Astrocyte (in vitro differentiated cells and primary cell): ENCODE measurements around the gene ABHD5. TPM values are rescaled to one million over a fixed set of nuclear protein-coding genes. Genes with fewer than 3 reads are reported as not detected.

Experiments used
- DNase-seq: peaks from one replicate; pipeline ENCODE4 v3.0.0-alpha.2; 2010; ENCODE audit warnings: low read depth
- FAIRE-seq: peaks from 2 replicates; lab custom pipeline; 2011; peaks lifted over from hg19 to GRCh38; lab: Jason Lieb, UNC
- H2AFZ ChIP-seq: 2 replicates; pipeline ENCODE4 v1.6.0; 2012; ENCODE audit warnings: low read depth, low read length, inconsistent platforms
- H3K27ac ChIP-seq: 2 replicates; pipeline ENCODE4 v1.5.1; 2011; ENCODE audit warnings: low read depth, low read length, inconsistent platforms
- H3K27me3 ChIP-seq: 2 replicates; pipeline ENCODE4 v1.6.0; 2011; ENCODE audit warnings: low read length, inconsistent platforms; ENCODE audit not compliant: insufficient read depth
- H3K36me3 ChIP-seq: 2 replicates; pipeline ENCODE4 v1.5.1; 2011; ENCODE audit warnings: low read length, inconsistent platforms; ENCODE audit not compliant: insufficient read depth
- H3K4me1 ChIP-seq: 2 replicates; pipeline ENCODE4 v1.5.1; 2011; ENCODE audit warnings: low read length, inconsistent platforms; ENCODE audit not compliant: insufficient read depth
- H3K4me2 ChIP-seq: 2 replicates; pipeline ENCODE4 v1.6.0; 2012; ENCODE audit warnings: low read length, inconsistent platforms
- H3K4me3 ChIP-seq: 2 replicates; pipeline ENCODE4 v1.5.1; 2011; ENCODE audit warnings: low read depth, mild to moderate bottlenecking, low read length, inconsistent platforms; ENCODE audit not compliant: insufficient read depth
- H3K79me2 ChIP-seq: 2 replicates; pipeline ENCODE4 v1.6.0; 2012; ENCODE audit warnings: mild to moderate bottlenecking, low read length, inconsistent platforms; ENCODE audit not compliant: insufficient read depth
- H3K9ac ChIP-seq: 2 replicates; pipeline ENCODE4 v1.6.0; 2012; ENCODE audit warnings: mild to moderate bottlenecking, low read length, inconsistent platforms
- H3K9me3 ChIP-seq: 2 replicates; pipeline ENCODE4 v1.5.1; 2012; ENCODE audit warnings: low read depth, mild to moderate bottlenecking, low read length, inconsistent platforms; ENCODE audit not compliant: insufficient read depth
- H4K20me1 ChIP-seq: 2 replicates; pipeline ENCODE4 v1.6.0; 2012; ENCODE audit warnings: low read length, inconsistent platforms; ENCODE audit not compliant: insufficient read depth
- H3K27ac Mint-ChIP-seq: one replicate; pipeline ENCODE4 v1.8.0; 2021; ENCODE audit warnings: mild to moderate bottlenecking, mixed read lengths; ENCODE audit not compliant: unreplicated experiment
- H3K27me3 Mint-ChIP-seq: one replicate; pipeline ENCODE4 v1.8.0; 2021; ENCODE audit warnings: low read depth, mixed read lengths; ENCODE audit not compliant: unreplicated experiment
- H3K36me3 Mint-ChIP-seq: one replicate; pipeline ENCODE4 v1.8.0; 2021; ENCODE audit warnings: low read depth, mixed read lengths; ENCODE audit not compliant: unreplicated experiment
- H3K4me1 Mint-ChIP-seq: one replicate; pipeline ENCODE4 v1.8.0; 2021; ENCODE audit warnings: low read depth, mixed read lengths; ENCODE audit not compliant: unreplicated experiment
- H3K4me3 Mint-ChIP-seq: one replicate; pipeline ENCODE4 v1.8.0; 2021; ENCODE audit warnings: mild to moderate bottlenecking, moderate library complexity, mixed read lengths; ENCODE audit not compliant: unreplicated experiment
- H3K9me3 Mint-ChIP-seq: one replicate; pipeline ENCODE4 v1.8.0; 2021; ENCODE audit warnings: mild to moderate bottlenecking, mixed read lengths; ENCODE audit not compliant: unreplicated experiment
- EZH2 ChIP-seq: IDR thresholded peaks from 2 replicates; pipeline ENCODE4 v1.6.1; 2012; ENCODE audit warnings: mild to moderate bottlenecking, low read length, inconsistent platforms; ENCODE audit not compliant: insufficient read depth
- total RNA-seq: library from RNA; stranded (reverse); gene quantifications from 2 replicates; pipeline ENCODE4 v1.2.1, GENCODE V29; 2021
- TF ChIP-seq, protein P1 (sequence below): IDR thresholded peaks from 2 replicates; pipeline ENCODE4 v1.5.1; 2011; ENCODE audit warnings: low read depth, mild to moderate bottlenecking, inconsistent platforms, low read length, moderate library complexity; ENCODE audit not compliant: insufficient read depth

ABHD5 gene
- total RNA-seq, 1 donor from 2014 or later = 18.3 TPM

DNA sequence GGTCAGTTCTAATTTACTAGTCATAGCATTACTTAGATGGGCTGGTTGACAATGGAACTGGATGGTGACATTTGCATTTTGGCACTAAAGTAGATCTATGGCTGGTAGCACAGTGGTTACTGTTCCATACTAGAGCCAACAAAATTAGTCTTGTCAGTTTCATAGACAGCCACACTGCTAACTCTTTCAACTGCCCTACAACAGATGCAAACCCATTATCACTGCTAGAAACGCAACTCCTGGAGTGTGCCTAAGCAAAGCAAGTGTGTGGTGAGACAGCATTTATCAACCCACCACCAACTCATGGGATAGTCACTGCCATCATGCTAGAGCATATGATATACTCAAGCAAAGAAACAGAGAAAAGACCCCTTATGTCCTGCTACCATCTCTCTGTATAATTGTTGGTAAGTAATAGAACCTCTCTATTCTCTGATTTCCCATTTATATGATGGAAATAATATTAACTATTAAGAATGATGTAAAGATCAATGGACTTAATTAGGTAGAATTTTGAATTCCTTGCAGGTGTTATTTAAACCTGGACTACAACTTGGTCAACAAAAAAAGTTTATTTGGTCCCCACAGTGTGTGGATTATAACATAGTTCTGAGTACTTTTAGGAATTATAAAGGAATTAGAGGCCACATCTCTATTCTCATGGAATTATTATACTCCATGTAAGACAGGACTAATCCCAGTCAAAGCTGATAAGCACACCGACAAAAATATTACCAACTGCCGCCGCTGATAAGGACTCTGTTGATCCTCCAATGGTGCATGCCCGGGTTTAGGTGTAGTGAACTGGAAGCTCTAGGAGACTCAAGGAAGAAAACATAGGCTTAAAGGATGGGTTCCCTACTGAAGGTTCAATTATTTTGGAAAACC, 19.9 kb upstream of the ABHD5 start:
- Mint-ChIP-seq H3K4me3 (no peak overlapping the region), H3K27ac (no peak overlapping the region), H3K36me3 (no peaks in the 10 kb centered on the region), H3K9me3 (no peaks in the 10 kb centered on the region), H3K4me1 (peaks cover 2% of the 10 kb centered on the region), H3K27me3 (no peaks in the 10 kb centered on the region)
- TF ChIP-seq, protein P1, sequence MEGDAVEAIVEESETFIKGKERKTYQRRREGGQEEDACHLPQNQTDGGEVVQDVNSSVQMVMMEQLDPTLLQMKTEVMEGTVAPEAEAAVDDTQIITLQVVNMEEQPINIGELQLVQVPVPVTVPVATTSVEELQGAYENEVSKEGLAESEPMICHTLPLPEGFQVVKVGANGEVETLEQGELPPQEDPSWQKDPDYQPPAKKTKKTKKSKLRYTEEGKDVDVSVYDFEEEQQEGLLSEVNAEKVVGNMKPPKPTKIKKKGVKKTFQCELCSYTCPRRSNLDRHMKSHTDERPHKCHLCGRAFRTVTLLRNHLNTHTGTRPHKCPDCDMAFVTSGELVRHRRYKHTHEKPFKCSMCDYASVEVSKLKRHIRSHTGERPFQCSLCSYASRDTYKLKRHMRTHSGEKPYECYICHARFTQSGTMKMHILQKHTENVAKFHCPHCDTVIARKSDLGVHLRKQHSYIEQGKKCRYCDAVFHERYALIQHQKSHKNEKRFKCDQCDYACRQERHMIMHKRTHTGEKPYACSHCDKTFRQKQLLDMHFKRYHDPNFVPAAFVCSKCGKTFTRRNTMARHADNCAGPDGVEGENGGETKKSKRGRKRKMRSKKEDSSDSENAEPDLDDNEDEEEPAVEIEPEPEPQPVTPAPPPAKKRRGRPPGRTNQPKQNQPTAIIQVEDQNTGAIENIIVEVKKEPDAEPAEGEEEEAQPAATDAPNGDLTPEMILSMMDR = no peak
- TF ChIP-seq EZH2 = no peak
- Histone ChIP-seq H2AFZ (no peak overlapping the region), H3K4me2 (no peak overlapping the region), H3K79me2 (no peaks in the 10 kb centered on the region), H4K20me1 (no peaks in the 10 kb centered on the region), H3K27ac (no peak overlapping the region), H3K36me3 (no peaks in the 10 kb centered on the region), H3K9me3 (no peaks in the 10 kb centered on the region), H3K27me3 (no peaks in the 10 kb centered on the region), H3K4me1 (no peaks in the 10 kb centered on the region), H3K4me3 (no peak overlapping the region), H3K9ac (no peak overlapping the region)
- FAIRE-seq (no peak), DNase-seq (no peak)

GRCh38 chr3:43674345-43675085, 16.2 kb upstream of the ABHD5 start:
- no peak for DNase-seq
- peaks cover 3% of the 10 kb centered on the region for H3K9me3 Mint-ChIP-seq
- Histone ChIP-seq H4K20me1 (no peaks in the 10 kb centered on the region), H3K9me3 (no peaks in the 10 kb centered on the region), H3K27me3 (no peaks in the 10 kb centered on the region), H3K36me3 (no peaks in the 10 kb centered on the region), H3K4me2 (no peak overlapping the region), H3K79me2 (no peaks in the 10 kb centered on the region), H3K4me3 (no peak overlapping the region), H3K27ac (no peak overlapping the region), H2AFZ (no peak overlapping the region), H3K9ac (no peak overlapping the region), H3K4me1 (no peaks in the 10 kb centered on the region)
- H3K4me3 Mint-ChIP-seq = no peak overlapping the region
- TF ChIP-seq, protein P1 = no peak
- TF ChIP-seq EZH2 = no peak
- peaks cover 3% of the 10 kb centered on the region for H3K36me3 Mint-ChIP-seq
- no peak for FAIRE-seq
- no peaks in the 10 kb centered on the region for H3K4me1 Mint-ChIP-seq
- no peak overlapping the region for H3K27ac Mint-ChIP-seq
- H3K27me3 Mint-ChIP-seq = no peaks in the 10 kb centered on the region
